SKM-1 treated with dmso at 0.1 percent for 144 hours (cell line): ENCODE results near the gene RAPGEF1.
"Not testable (repeated sequence)": the region's sequence is repeated elsewhere in the genome, so short reads cannot be mapped to it uniquely, and the experiment has no call there.

Source experiments
- DNase-seq: peaks from one replicate; lab custom pipeline; 2025; ENCODE audit not compliant: unreplicated experiment; lab: John Stamatoyannopoulos, UW

The RAPGEF1 gene

GRCh38 chr9:131739959-131740648 is at the start of gene RAPGEF1:
RAPGEF1 (minus strand) TSS chr9:131740076; CDS start chr9:131739830, 246 bp downstream.
- DNase-seq, result peak; percentile 50

- DNase-seq, result no peak
These were observed 49.0 kb upstream of the RAPGEF1 start for GRCh38 chr9:131788851-131789250.

DNA sequence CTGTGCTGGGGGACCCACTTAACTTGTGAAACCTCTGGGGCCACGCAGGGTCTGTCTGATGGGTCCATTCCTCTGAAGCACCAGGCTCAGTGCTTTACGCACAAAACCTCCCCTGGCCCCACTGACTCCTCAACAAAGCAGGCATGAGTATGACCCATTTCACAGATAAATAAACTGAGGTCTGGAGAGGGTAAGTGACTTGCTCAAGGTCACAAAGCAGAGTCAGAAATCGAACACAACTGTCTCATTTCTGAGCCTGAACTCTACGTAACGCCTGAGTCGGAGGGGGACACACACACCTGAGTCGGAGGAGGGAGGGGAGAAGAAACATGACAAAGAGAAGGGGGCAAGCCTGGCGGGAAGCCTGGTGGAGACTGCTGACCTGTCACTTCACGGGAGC is 48.0 kb upstream of the RAPGEF1 start:
- no peak for DNase-seq

GRCh38 chr9:131784748-131785501 is 45.0 kb upstream of the RAPGEF1 start:
- DNase-seq, result no peak

DNA sequence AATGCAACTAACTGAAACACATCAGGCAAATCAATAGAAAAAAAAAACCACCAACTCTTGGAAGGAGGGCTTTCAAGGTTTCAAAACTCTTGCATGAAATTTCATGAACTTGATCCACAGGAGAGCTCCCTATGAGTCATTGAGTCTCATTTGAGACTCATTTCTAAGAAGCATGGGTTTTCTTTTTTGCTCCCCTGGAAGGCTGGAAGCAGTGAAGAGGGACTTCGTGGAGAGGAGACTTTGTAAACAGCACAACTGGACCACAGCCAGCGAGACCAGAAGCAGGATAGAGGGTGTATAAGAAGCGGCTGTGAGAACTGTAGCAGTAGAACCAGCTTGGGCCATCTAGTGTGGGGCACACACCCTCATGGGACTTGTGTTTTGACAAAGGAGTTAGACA is 41.2 kb upstream of the RAPGEF1 start:
- no peak for DNase-seq

- no peak for DNase-seq
These were observed 36.6 kb upstream of the RAPGEF1 start for GRCh38 chr9:131776473-131776872.

DNA sequence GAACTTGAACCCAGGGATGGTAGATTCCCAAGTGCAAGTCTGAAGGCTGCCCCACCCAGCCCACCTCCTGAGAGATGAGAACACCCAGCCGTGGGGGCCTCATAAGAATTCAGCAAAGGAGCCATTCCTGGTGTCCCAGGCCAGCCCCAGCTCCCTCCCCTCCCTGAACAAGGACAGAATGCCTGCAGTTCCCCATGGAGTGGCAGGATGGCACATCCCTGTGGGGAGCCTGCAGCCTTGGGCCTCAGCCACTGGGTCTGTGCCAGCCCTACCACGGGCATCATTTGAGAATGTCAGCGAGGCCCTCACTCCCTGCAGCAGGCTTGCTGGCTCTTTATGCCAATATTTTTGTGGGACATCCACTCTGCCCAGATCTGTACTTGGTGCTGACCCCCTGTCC is 36.2 kb upstream of the RAPGEF1 start:
- DNase-seq, result no peak

DNA sequence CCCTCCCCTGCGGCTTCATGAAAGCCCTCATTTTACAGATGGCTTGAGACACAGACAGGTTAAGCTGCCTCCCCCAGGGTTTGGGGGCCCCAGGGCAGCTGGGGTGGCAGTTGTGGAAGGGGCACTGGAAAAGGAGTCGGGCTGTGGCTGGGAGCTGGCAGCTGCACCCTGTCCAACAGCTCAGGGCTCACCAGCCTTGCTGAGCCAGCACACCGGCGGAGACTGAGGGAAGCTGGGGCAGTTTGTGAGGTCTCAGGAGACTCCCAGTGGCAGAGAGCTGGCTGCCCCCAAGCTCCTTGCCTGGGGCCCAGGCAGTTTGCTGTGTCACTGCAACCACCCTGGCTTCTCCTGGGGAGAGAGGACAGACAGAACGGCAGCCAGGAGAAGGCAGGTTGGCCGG is 34.8 kb upstream of the RAPGEF1 start:
- no peak for DNase-seq

DNA sequence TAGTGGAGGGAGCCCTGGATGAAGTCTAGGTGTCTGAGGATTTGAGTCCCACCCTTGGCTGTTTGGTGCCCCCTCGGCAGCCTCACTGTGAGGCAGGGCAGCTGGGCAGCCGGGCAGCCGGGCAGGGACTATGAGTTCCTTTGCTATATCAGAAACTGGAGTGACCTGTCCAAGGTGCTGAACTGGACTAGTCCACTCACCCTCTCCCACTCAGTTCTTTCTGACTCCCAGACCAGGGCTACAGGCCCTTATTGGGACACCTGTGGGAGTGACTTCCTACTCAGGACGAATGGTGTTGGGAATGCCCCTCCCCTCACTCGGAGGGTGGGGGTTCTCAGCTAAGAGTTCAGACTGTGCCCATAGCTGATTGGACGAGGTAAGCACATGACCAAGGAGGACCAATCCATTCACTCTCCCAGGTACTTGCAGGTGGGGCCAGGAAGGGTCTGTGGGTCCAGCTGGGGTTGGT is 34.1 kb upstream of the RAPGEF1 start:
- DNase-seq, result no peak

GRCh38 chr9:131772940-131773339 is 33.1 kb upstream of the RAPGEF1 start:
- no peak for DNase-seq

DNA sequence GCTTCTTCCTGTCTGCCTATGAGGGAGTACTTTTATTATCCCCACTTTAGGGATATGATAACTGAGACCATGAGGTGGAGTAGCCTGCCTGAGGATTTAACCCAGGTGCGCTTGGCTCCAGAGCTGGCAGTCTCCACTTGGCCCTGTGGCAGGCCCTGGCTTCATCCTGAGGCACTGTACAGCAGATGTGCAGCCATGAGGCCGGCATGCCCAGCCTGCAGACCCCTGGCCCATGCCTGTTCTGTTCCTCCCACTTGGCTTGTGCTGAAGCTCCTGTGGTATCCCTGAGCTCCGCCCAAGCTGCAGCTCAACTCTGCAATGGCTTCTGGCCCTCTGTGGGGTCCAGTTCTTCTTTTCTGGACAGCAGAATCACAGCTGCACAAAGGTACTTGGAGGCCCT is 31.8 kb upstream of the RAPGEF1 start:
- DNase-seq, result no peak

GRCh38 chr9:131769361-131769760 is 29.5 kb upstream of the RAPGEF1 start:
- no peak for DNase-seq

- no peak for DNase-seq
These were observed 24.7 kb upstream of the RAPGEF1 start for GRCh38 chr9:131764568-131764967.

- DNase-seq, result peak; percentile 68
These were observed 22.6 kb upstream of the RAPGEF1 start for GRCh38 chr9:131762356-131762932.

GRCh38 chr9:131759017-131759647 is 19.3 kb upstream of the RAPGEF1 start:
- no peak for DNase-seq

GRCh38 chr9:131757549-131757948 is 17.7 kb upstream of the RAPGEF1 start:
- no peak for DNase-seq

DNA sequence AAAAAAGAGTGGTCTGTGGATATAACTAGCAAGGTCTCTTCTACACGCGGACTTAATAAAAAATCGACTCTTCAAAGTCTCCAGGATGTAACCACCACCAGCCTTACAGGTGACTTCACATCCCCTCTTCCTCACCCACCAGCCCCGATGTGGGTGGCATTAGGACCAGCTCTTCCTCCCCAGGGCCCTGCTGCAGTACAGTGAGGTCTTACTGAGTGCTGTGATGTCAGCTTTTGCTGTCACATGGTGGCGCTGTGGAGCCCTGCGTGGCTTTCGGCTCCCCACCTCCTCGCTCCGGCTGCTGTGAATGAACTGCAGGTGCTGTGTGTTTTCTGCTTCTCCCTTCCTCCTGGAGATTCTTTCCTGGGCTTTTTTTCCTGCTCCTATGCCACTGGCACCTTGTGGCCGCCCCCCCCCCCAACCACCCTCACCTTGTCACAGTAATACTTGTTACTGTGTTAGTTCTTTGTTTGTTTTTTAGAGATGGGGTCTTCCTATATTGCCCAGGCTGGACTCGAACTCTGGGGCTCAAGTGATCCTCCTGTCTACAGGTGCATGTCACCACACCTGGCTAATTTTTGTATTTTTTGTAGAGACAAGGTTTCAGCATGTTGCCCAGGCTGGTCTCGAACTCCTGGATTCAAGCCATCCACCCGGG is 15.8 kb upstream of the RAPGEF1 start:
- DNase-seq, result peak; percentile 87

- no peak for DNase-seq
These were observed 15.0 kb upstream of the RAPGEF1 start for GRCh38 chr9:131754846-131755245.

GRCh38 chr9:131753751-131754150 is 13.9 kb upstream of the RAPGEF1 start:
- not testable (repeated sequence) for DNase-seq

DNA sequence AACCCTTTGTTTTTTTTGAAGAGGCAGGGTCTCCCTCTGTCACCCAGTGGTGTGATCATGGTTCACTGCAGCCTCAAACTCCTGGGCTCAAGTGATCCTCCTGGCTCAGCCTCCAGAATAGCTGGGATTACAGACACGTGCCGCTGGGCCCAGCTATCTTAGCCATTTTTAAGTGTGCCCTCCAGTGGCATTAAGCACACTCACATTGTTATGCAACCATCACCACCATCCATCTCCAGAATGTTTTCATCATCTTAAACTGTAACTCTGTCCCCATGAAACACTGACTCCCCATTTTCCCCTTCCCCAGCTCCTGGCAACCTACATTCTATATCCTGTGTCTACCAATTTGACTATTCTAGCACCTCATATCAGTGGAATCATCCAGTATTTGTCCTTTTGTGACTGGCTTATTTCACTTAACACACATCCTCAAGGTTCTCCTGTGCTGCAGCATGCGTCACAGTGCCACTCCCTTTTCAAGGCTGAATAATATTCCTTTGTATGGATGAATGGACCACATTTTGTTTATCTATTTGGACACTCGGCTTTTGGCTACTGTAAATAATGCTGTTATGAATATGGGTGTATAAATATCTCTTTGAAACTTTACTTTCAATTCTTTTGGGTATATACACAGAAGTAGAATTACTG is 12.5 kb upstream of the RAPGEF1 start:
- no peak for DNase-seq
